Daoy (cell line): Measurements from ENCODE around the gene SUN3. TPM values are rescaled to one million over a fixed set of nuclear protein-coding genes. Genes with fewer than 3 reads are reported as not detected.

Source experiments
- DNase-seq: peaks from one replicate; pipeline ENCODE4 v3.0.0-alpha.2; 2015; ENCODE audit warnings: low read depth
- total RNA-seq: library from RNA; depleted of rRNA; stranded (reverse); fragments of >200 nt; shearing (Covaris generic); gene quantifications from 2 replicates; pipeline ENCODE4 v1.2.3, GENCODE V29; 2014

SUN3 gene
- total RNA-seq, 1 experiment from 2014 or later: not detected

GRCh38 chr7:47979145-47979831 lies 49.6 kb downstream of the SUN3 start, which contains the start of gene HUS1:
Gene HUS1 (minus strand): TSS chr7:47979615. CDS start chr7:47979519, 96 bp downstream.
- DNase-seq: peak; percentile 97

GRCh38 chr7:47978790-47979144 lies 50.1 kb downstream of the SUN3 start:
- no peak for DNase-seq

- no peak for DNase-seq
Measured at GRCh38 chr7:47973739-47974138, 55.2 kb downstream of the SUN3 start.

- no peak for DNase-seq
Measured at GRCh38 chr7:47970761-47971160, 58.1 kb downstream of the SUN3 start.

GRCh38 chr7:47968847-47969774 lies 59.8 kb downstream of the SUN3 start:
- peak; percentile 82 for DNase-seq

- no peak for DNase-seq
Measured at GRCh38 chr7:47967708-47968107, 61.2 kb downstream of the SUN3 start.

GRCh38 chr7:47967123-47967522 lies 61.8 kb downstream of the SUN3 start:
- no peak for DNase-seq

GRCh38 chr7:47965456-47965855 lies 63.5 kb downstream of the SUN3 start:
- no peak for DNase-seq

GRCh38 chr7:47962262-47962661 lies 66.6 kb downstream of the SUN3 start:
- DNase-seq: no peak

- DNase-seq: no peak
Measured at GRCh38 chr7:47957156-47957555, 71.8 kb downstream of the SUN3 start.

- DNase-seq: no peak
Measured at GRCh38 chr7:47956220-47956619, 72.7 kb downstream of the SUN3 start.

GRCh38 chr7:47954231-47954911 lies 74.5 kb downstream of the SUN3 start:
- DNase-seq: peak; percentile 60

GRCh38 chr7:47953822-47954221 lies 75.1 kb downstream of the SUN3 start:
- no peak for DNase-seq

- no peak for DNase-seq
Measured at GRCh38 chr7:47952224-47952623, 76.7 kb downstream of the SUN3 start.

GRCh38 chr7:47951374-47951773 lies 77.5 kb downstream of the SUN3 start:
- DNase-seq: no peak

GRCh38 chr7:47950714-47951113 lies 78.2 kb downstream of the SUN3 start:
- no peak for DNase-seq

- DNase-seq: no peak
Measured at GRCh38 chr7:47949703-47950102, 79.2 kb downstream of the SUN3 start.

GRCh38 chr7:47948141-47948790 lies 80.6 kb downstream of the SUN3 start, which contains the start of gene PKD1L1:
Gene PKD1L1 (minus strand): TSS chr7:47948466. CDS start chr7:47948440, 26 bp downstream.
- DNase-seq: no peak

GRCh38 chr7:47947355-47947749 lies 81.6 kb downstream of the SUN3 start:
- no peak for DNase-seq

GRCh38 chr7:47946581-47947354 lies 82.1 kb downstream of the SUN3 start:
- DNase-seq: no peak
